ENCODE measurements around the gene PRXL2C. TPM values are rescaled to one million over a fixed set of nuclear protein-coding genes. Genes with fewer than 3 reads are reported as not detected.
"Not testable (repeated sequence)": the region's sequence is repeated elsewhere in the genome, so short reads cannot be mapped to it uniquely, and the experiment has no call there.

The PRXL2C gene
- total and polyA plus RNA-seq, 2 of the 8 experiments (the other 6 are each of a cell fraction or from before 2014, with no cell fraction given): 2.8 to 7.3 TPM

- TF ChIP-seq EP300 (IDR thresholded peaks at IDR 0.05; ENCODE audit: borderline replicate concordance in 1 of 2, low read depth in 2 of 2, low read length in 2 of 2): peak in 1 of 2 experiments; percentile 22; a peak in 1 of 3 replicates
- TF ChIP-seq SIN3A (conservative IDR thresholded peaks at IDR 0.05 in 1 of 2, IDR thresholded peaks at IDR 0.05 in 1 of 2; ENCODE audit: low read depth in 1 of 2, low read length in 2 of 2): 0 out of 4 replicates have a peak, but pooled peaks of 1 of the 2 experiments have one; percentile 15
- TF ChIP-seq, protein P1, sequence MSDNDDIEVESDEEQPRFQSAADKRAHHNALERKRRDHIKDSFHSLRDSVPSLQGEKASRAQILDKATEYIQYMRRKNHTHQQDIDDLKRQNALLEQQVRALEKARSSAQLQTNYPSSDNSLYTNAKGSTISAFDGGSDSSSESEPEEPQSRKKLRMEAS (IDR thresholded peaks at IDR 0.05): peak; percentile 55
Observed at GRCh38 chr9:96655198-96655851, at the start of gene PRXL2C (continued).

DNA sequence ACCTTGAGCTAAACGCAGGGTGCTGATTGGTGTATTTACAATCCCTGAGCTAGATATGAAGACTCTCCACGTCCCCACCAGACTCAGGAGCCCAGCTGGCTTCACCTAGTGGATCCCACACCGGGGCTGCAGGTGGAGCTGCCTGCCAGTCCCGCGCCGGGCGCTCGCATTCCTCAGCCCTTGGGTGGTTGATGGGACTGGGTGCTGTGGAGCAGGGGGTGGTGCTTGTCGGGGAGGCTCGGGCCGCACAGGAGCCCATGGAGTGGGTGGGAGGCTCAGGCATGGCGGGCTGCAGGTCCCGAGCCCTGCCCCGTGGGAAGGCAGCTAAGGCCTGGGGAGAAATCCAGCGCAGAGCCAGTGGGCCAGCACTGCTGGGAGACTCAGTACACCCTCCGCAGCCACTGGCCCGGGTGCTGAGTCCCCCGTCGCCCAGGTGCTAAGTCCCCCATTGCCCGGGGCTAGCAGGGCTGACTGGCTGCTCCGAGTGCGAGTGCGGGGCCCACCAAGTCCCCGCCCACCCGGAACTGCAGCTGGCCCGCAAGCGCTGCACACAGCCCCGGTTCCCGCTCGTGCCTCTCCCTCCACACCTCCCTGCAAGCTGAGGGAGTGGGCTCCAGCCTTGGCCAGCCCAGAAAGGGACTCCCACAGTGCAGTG lies 45.7 kb upstream of the PRXL2C start:
- H2BK15ac ChIP-seq (ENCODE audit: low read length); H2BK5ac ChIP-seq (ENCODE audit: low read depth, low read length); H3K79me1 ChIP-seq (ENCODE audit: low read depth, low read length); H3K27me3 ChIP-seq (replicated peaks in 1 of 4; ENCODE audit: control insufficient read depth in 3 of 4, extremely low read depth in 1 of 4, insufficient read depth in 3 of 4, low read length in 3 of 4); H2BK20ac ChIP-seq (ENCODE audit: low read length); H3K18ac ChIP-seq (ENCODE audit: extremely low read depth, low read length); H2BK12ac ChIP-seq (ENCODE audit: low read depth, low read length); H3K4me2 ChIP-seq (ENCODE audit: insufficient read depth in 1 of 2, low read depth in 2 of 2, low read length in 2 of 2); H4K20me1 ChIP-seq (replicated peaks in 1 of 2; ENCODE audit: control insufficient read depth in 1 of 2, insufficient read depth in 2 of 2, low read length in 2 of 2); H3K4me1 ChIP-seq (replicated peaks in 1 of 4; ENCODE audit: control insufficient read depth in 3 of 4, insufficient read depth in 4 of 4, low read length in 3 of 4); H2AFZ ChIP-seq (ENCODE audit: low read length); H3K23ac ChIP-seq (ENCODE audit: insufficient read length); H3K27ac ChIP-seq (ENCODE audit: low read depth, low read length); FAIRE-seq; H3K79me2 ChIP-seq (ENCODE audit: control insufficient read depth in 1 of 2, insufficient read depth in 2 of 2, low read length in 2 of 2); CTCF ChIA-PET (ENCODE audit: partially characterized antibody); POLR2A ChIA-PET (ENCODE audit: partially characterized antibody); H4K91ac ChIP-seq (replicated peaks; ENCODE audit: insufficient read length, low read length); H4K5ac ChIP-seq (ENCODE audit: insufficient read length, low read depth, low read length); H3K14ac ChIP-seq (ENCODE audit: insufficient read length); H3K4me3 ChIP-seq (ENCODE audit: extremely low read depth in 1 of 4, insufficient read depth in 2 of 4, low read depth in 3 of 4, low read length in 4 of 4); H2AK5ac ChIP-seq (ENCODE audit: low read depth, low read length); H2BK120ac ChIP-seq (replicated peaks; ENCODE audit: low read depth, low read length); H3K36me3 ChIP-seq (ENCODE audit: control insufficient read depth in 2 of 4, insufficient read depth in 4 of 4, low read length in 3 of 4); H3K56ac ChIP-seq (replicated peaks; ENCODE audit: insufficient read length, low read depth, low read length); H3K9ac ChIP-seq (replicated peaks in 1 of 4; ENCODE audit: extremely low read depth in 1 of 4, low read depth in 3 of 4, low read length in 3 of 4); DNase-seq (ENCODE audit: low read depth in 1 of 2, low spot score in 2 of 2); H3K4ac ChIP-seq (replicated peaks; ENCODE audit: insufficient read length, low read depth, low read length); H3K23me2 ChIP-seq (ENCODE audit: low read depth, low read length); H4K8ac ChIP-seq (ENCODE audit: extremely low read depth, insufficient read depth, low read length): not testable (repeated sequence)
- WGBS, 2 experiments (ENCODE audit: extremely low coverage in 1 of 2, insufficient coverage in 1 of 2, insufficient read length in 1 of 2, insufficient replicate concordance in 2 of 2, low coverage in 1 of 2, low lambda C conversion rate in 2 of 2, missing lambda C conversion rate in 1 of 2): 94% methylated on average over 6 of the region's 30 CpGs; no CpG with 5 or more reads in 1 of the 2 experiments
- H3K9me3 ChIP-seq (ENCODE audit: insufficient read depth in 2 of 2, low read depth in 1 of 2, low read length in 1 of 2): peaks cover 13 to 42% of the 10 kb centered on the region in 2 experiments; a peak in 3 of 4 replicates
